Coronary artery (tissue), 2 donors: ENCODE data around the gene MED26.
"Not testable (repeated sequence)": the region's sequence is repeated elsewhere in the genome, so short reads cannot be mapped to it uniquely, and the experiment has no call there.

Experiments
- DNase-seq: peaks from one replicate; pipeline ENCODE4 v3.0.0-alpha.2; 2017; ENCODE audit warnings: low spot score
- H3K27ac ChIP-seq, 2 donors: fragments of 200-600 bp; sonication (generic); one replicate each; pipeline ENCODE4 v1.5.1; 2016 to 2019
- H3K4me3 ChIP-seq: fragments of 200-600 bp; sonication (generic); 2 replicates; pipeline ENCODE4 v1.5.1; 2016; ENCODE audit warnings: mild to moderate bottlenecking, moderate library complexity
- TF ChIP-seq, protein P1 (sequence below): fragments of 200-600 bp; sonication (generic); IDR thresholded peaks from one replicate; pipeline ENCODE4 v1.5.1; 2019; ENCODE audit warnings: antibody characterized with exemption

Gene MED26

DNA sequence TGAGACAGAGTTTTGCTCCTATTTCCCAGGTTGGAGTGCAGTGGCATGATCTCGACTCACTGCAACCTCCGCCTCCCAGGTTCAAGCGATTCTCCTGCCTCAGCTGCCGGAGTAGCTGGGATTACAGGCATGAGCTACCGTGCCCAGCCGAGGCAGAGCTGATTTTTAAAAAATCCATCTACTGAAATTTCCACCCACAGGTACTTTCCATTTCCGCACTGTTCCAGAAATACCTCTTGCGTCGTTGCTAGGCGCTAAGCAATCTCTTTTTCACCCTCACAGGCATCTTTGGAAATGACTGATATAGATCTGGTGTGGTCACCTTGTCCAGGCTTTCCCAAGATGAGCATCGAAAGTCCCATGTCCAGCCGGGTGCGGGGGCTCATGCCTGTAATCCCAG is 42.3 kb upstream of the MED26 start:
- no peak overlapping the region for H3K27ac ChIP-seq
- no peak overlapping the region for H3K4me3 ChIP-seq
- TF ChIP-seq, protein P1, sequence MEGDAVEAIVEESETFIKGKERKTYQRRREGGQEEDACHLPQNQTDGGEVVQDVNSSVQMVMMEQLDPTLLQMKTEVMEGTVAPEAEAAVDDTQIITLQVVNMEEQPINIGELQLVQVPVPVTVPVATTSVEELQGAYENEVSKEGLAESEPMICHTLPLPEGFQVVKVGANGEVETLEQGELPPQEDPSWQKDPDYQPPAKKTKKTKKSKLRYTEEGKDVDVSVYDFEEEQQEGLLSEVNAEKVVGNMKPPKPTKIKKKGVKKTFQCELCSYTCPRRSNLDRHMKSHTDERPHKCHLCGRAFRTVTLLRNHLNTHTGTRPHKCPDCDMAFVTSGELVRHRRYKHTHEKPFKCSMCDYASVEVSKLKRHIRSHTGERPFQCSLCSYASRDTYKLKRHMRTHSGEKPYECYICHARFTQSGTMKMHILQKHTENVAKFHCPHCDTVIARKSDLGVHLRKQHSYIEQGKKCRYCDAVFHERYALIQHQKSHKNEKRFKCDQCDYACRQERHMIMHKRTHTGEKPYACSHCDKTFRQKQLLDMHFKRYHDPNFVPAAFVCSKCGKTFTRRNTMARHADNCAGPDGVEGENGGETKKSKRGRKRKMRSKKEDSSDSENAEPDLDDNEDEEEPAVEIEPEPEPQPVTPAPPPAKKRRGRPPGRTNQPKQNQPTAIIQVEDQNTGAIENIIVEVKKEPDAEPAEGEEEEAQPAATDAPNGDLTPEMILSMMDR, result no peak
- DNase-seq, result no peak

DNA sequence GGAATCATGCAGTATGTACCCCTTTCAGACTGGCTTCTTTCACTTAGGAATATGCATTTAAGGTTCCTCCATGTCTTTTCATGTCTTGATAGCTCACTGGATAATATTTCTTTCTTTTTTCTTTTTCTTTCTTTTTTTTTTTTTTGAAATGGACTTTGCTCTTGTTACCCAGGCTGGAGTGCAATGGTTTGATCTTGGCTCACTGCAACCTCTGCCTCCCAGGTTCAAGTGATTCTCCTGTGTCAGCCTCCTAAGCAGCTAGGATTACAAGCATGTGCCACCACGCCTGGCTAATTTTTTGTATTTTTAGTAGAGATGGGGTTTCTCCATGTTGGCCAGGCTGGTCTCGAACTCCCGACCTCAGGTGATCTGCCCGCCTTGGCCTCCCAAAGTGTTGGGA is 40.7 kb upstream of the MED26 start:
- not testable (repeated sequence) for DNase-seq, H3K27ac ChIP-seq, H3K4me3 ChIP-seq

DNA sequence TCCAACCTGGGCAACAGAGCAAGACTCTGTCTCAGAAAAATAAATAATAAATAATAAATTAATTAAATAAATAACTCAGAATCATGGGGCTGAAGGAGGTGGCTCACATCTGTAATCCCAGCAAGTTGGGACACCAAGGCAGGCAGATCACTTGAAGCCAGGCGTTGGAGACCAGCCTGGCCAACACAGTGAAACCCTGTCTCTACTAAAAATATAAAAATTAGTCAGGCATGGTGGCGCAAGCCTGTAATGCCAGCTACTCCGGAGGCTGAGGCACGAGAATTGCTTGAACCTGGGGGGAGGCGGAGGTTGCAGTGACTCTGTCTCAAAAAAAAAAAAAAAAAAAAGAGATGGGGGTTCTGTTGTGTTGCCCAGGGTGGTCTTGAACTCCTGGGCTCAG is 40.2 kb upstream of the MED26 start:
- DNase-seq, result no peak
- TF ChIP-seq, protein P1, result no peak

DNA sequence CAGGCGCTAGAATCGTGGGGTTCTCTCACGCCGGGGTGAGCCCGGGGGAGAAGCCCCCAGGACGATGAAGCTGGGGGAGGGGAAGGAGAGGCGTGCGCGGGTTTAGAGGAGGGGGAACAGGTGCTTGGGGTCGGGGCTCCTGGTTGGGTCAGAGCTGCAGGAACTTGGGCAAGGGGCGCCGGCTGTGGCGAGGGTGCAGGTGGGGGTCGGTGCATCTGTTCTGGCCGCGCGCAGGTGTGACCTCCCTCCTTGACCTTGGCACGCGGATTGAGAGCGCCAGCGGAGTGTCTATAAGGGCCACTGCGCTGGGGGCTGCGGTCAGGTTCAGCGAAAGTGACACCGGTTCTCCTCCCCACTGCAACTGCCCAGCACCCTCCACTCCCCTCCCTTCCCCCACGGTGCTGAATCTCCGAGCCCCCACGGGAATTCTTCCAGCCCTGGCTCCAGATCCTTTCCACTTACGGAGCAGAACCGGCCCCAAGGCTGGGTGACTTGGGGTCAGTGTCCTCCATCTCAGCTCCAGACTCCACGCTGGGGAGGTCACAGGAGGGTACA is 33.6 kb upstream of the MED26 start:
- DNase-seq, result peak; percentile 83
- TF ChIP-seq, protein P1, result no peak
- H3K27ac ChIP-seq, result peak overlapping the region; percentile 62 to 96
- peak overlapping the region; percentile 86 for H3K4me3 ChIP-seq

More for the DNA sequence above, 40.2 kb upstream of the MED26 start:
- Histone ChIP-seq H3K27ac (no peak overlapping the region), H3K4me3 (no peak overlapping the region)

DNA sequence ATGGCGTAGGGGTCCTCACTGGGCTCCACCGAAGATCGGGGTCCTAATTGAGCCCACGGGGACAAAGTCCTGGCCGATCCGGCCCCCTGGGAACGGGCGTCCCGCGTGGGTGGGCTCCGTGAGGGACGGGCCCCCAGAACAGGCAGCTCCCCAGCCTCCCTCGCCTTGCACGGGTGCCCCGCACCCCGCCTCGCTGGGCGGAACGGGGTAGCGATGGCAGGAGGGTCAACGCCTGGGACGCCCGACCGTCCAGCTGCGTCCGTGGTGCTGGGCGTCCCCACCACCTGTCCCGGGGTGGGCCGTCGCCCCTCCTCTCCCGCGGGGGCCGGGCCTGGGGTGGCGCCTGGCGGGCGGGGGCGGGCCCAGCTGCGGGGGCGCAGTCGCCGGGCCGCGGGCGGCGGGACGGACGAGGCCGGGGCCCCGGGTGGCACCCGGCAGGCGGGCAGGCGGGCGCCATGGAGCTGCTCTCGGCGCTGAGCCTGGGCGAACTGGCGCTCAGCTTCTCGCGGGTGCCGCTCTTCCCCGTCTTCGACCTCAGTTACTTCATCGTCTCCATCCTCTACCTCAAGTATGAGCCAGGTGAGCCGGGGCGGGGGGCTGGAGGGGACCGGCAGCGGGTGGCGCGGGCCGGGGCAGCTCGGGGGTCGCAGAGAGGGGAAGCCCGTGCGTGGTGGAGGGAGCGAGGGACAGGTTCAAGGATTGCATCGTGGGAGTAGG is 32.9 kb upstream of the MED26 start, which contains the start of gene TMEM38A:
TMEM38A (plus strand) TSS at position 377 of the 717 bp plus-strand sequence; CDS start at position 456, 79 bp downstream.
- DNase-seq, result peak; percentile 71
- Histone ChIP-seq H3K4me3 (peak within 1 kb of the TSS; percentile 86), H3K27ac (peak within 1 kb of the TSS; percentile 62 to 96)
- TF ChIP-seq, protein P1, result no peak

DNA sequence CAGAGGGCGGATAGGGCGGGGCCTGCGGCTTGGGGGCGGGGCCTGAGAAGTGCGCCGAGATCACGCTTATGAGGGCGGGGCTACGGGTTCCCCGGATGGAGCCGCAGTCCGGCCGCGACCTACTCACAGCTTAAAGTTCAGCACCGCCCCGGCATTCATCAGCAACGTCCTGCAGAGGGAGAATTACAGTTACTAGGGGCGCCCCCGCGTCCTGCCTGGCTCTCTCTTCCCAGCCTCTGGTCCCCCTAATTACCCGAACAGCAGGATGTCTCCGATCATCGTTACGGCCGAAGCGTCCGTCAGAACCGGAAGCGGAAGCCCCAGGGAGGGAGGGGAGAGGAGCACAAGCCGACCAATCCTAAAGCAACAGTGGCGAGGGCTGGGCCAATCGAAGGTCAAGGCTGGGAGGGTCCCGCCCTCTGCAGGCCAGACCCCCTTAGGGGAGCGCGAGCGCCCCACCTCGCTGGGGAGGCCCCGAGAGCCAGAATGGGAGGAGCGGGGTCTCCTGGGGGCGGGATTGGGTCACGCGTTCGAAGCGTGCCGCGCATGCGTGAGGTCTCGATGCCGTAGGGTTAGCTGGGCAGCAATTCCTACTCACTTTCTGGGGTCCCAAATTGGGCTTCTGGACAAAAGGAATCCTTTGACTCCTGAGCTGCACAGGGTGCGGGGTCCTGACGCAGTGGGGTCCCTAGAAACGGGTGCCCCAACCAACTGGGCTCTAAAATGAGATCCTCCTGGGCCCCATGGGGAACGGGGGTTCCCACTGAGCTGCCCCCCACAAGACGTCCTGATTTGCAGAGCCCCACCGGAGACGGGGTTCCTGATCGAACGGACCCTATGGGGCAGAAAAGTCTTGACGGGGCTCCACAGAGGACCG is 32.1 kb upstream of the MED26 start, which contains the start of gene SMIM7:
SMIM7 (minus strand) TSS at position 313 of the 877 bp plus-strand sequence; CDS start at position 279, 34 bp downstream.
- DNase-seq, result peak; percentile 99
- Histone ChIP-seq H3K4me3 (peak within 1 kb of the TSS; percentile 86), H3K27ac (peak within 1 kb of the TSS; percentile 62 to 96)
- TF ChIP-seq, protein P1, result no peak

DNA sequence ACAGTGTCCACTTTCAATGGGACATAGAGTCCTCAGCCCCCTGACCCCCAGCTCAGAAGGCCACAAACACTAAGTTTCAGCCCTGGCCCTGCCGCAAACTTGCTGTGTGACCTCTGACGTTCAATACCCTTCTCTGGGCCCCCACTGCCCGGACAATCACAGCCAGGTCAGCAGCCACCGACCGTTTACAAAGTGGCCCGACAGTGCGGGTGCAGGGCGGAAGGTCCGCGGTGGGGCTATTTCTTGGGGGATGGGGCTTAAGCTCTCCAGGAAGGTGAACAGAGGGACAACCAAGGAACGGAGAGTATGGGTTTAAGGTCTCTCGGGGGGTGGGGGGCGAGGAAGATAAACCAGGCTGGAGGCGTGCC is 31.4 kb upstream of the MED26 start:
- no peak for DNase-seq
- TF ChIP-seq, protein P1, result no peak
- Histone ChIP-seq H3K4me3 (peak overlapping the region; percentile 86), H3K27ac (peak overlapping the region; percentile 62 to 96)
